IPS-NIHi11 (cell line): ENCODE data around the gene TBC1D32.
A peak's percentile ranks its signal among the peaks of the same experiment; 100 is the strongest.
"Not testable (repeated sequence)": the region's sequence is repeated elsewhere in the genome, so short reads cannot be mapped to it uniquely, and the experiment has no call there.

Source experiments
- DNase-seq: peaks from one replicate; pipeline ENCODE4 v3.0.0; 2012; ENCODE audit warnings: mixed read lengths, low spot score

Gene TBC1D32

GRCh38 chr6:121106962-121107361 is 227.3 kb downstream of the TBC1D32 start:
- DNase-seq, result no peak

- DNase-seq, result peak; percentile 4
Observed at GRCh38 chr6:121105461-121105860, 228.8 kb downstream of the TBC1D32 start.

- DNase-seq, result no peak
Observed at GRCh38 chr6:121093928-121094327, 240.4 kb downstream of the TBC1D32 start.

- DNase-seq, result no peak
Observed at GRCh38 chr6:121090492-121090891, 243.8 kb downstream of the TBC1D32 start.

- DNase-seq, result no peak
Observed at GRCh38 chr6:121086876-121087275, 247.4 kb downstream of the TBC1D32 start.

- no peak for DNase-seq
Observed at GRCh38 chr6:121076119-121076518, 258.2 kb downstream of the TBC1D32 start.

GRCh38 chr6:121068749-121069148 is 265.5 kb downstream of the TBC1D32 start:
- DNase-seq, result not testable (repeated sequence)

- DNase-seq, result no peak
Observed at GRCh38 chr6:121067381-121067780, 266.9 kb downstream of the TBC1D32 start.

- no peak for DNase-seq
Observed at GRCh38 chr6:121064345-121064744, 269.9 kb downstream of the TBC1D32 start.

- DNase-seq, result peak; percentile 62
Observed at GRCh38 chr6:121055572-121056163, 278.6 kb downstream of the TBC1D32 start.

- DNase-seq, result not testable (repeated sequence)
Observed at GRCh38 chr6:121048593-121048992, 285.7 kb downstream of the TBC1D32 start.

GRCh38 chr6:121044905-121045304 is 289.4 kb downstream of the TBC1D32 start:
- not testable (repeated sequence) for DNase-seq

- DNase-seq, result not testable (repeated sequence)
Observed at GRCh38 chr6:121043706-121044105, 290.6 kb downstream of the TBC1D32 start.

GRCh38 chr6:121043211-121043610 is 291.1 kb downstream of the TBC1D32 start:
- DNase-seq, result not testable (repeated sequence)

GRCh38 chr6:121042766-121043165 is 291.5 kb downstream of the TBC1D32 start:
- DNase-seq, result no peak

GRCh38 chr6:121040831-121041230 is 293.4 kb downstream of the TBC1D32 start:
- no peak for DNase-seq

- no peak for DNase-seq
Observed at GRCh38 chr6:121033091-121033490, 301.2 kb downstream of the TBC1D32 start.

- DNase-seq, result no peak
Observed at GRCh38 chr6:121032268-121033006, 301.8 kb downstream of the TBC1D32 start.
